Measurements from ENCODE around the gene MT1X.
"Not testable (repeated sequence)": the region's sequence is repeated elsewhere in the genome, so short reads cannot be mapped to it uniquely, and the experiment has no call there.

MT1X gene

GRCh38 chr16:56710181-56710737 is 28.0 kb downstream of the MT1X start:
- DNase-seq (ENCODE audit: low read depth in 2 of 2) = no peak

DNA sequence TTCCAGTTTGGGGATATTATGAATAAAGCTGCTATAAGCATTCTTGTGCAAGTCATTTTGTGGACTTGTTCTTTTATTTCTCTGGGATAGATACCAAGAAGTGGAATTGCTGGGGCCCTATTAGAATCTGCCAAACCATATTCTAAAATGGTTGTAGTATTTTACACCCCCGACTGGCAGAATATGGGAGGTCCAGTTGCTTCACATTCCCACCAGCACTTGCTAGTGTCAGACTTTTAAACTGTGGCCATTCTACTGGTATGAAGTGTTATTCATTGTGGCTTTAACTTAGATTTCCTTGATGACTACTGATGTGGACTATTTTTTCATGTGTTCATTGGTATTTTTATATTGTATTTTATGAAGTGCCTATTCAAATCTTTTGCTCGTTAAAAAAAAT is 29.6 kb downstream of the MT1X start:
- DNase-seq (ENCODE audit: low read depth in 2 of 2) = no peak

DNA sequence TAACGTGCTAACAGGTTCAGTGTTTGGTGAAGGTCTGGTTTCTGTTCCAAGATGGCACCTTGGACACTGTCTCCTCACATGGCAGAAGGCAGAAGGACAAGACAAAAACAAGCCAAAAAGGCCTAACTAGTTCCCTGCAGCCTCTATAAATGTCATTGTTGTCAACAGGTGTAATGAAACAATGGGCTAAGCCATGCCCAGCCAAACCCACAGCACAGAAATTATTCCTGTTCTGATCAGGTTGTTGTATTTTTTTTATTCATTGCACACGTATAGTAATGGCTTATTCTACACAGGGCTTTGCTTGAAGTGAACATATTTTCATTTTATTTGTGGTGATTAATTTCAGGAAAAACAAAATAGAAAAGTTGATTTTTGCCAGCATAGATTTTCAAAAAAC is 31.5 kb downstream of the MT1X start:
- no peak for DNase-seq (ENCODE audit: low read depth in 2 of 2)

- no peak for DNase-seq (ENCODE audit: low read depth in 2 of 2)
These were observed 32.9 kb downstream of the MT1X start for GRCh38 chr16:56715126-56715525.

- no peak for DNase-seq (ENCODE audit: low read depth in 2 of 2)
These were observed 34.5 kb downstream of the MT1X start for GRCh38 chr16:56716761-56717160.

GRCh38 chr16:56717532-56717931 is 35.3 kb downstream of the MT1X start:
- not testable (repeated sequence) for DNase-seq (ENCODE audit: low read depth in 2 of 2)

DNA sequence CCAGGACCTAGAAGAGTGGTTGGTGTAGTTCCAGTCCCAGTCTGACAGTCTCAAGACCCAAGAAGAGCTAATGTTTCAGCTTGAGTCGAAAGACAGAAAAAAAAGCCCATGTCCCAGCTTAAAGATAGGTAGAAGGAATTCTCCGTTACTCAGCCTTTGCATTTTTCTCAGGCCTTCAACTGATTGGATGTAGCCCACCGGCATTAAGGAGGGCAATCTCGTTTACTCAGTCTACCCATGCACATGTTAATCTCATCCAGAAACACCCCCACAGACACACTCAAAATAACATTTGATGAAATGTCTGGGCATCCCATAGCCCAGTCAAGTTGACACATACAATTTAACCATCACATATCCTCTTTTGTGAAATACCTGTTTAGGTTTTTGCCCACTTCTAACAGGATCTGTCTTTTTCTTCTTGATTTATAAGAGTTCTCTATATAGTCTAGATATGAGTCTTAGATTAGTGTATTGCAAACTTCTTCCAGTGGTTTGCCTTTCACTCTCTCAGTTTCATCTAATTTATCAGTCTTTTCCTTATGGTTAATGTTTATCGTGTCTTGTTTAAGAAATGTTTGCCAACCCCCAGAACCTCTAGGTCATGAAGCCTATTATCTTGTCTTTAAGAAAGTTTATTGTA is 40.1 kb downstream of the MT1X start:
- no peak for DNase-seq (ENCODE audit: low read depth in 2 of 2)

DNA sequence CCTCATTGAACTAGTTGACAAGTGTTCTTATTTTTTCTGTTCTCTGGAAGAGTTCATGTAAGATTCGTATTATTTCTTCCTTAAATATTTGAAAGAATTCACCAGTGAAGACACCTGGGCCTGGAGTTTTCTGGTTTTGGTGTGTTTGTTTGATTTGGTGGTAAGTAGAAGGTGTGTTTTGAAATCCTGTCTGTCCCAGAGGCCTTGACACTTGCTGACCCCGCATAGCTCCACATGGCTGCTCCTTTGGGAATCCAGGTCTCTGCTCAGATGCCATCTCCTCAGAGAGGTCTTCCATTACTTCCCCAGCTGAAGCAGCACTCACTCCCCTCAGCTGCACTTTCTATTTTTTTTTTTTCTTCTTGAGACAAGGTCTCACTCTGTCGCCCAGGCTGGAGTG is 41.9 kb downstream of the MT1X start:
- DNase-seq (ENCODE audit: low read depth in 2 of 2) = no peak

DNA sequence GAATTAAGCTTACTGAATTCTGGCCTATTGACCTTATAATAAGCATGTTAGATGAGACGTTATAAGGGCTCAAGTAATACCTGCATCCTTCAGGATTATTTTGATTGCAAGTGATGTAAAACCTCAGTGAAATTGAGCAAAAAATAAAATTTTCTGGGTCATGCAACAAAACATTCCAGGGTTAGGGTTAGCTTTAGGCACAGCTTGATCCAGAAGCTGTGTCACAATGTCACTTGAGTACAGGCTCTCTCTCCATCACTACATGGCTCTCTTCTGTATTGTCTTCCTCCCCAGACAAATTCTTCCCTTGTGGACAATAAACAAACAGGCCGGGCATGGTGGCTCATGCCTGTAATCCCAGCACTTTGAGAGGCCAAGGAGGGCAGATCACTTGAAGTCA is 44.0 kb downstream of the MT1X start:
- no peak for DNase-seq (ENCODE audit: low read depth in 2 of 2)

GRCh38 chr16:56726926-56727325 is 44.7 kb downstream of the MT1X start:
- no peak for DNase-seq (ENCODE audit: low read depth in 2 of 2)

GRCh38 chr16:56728027-56728426 is 45.8 kb downstream of the MT1X start:
- DNase-seq (ENCODE audit: low read depth in 2 of 2) = no peak

- no peak for DNase-seq (ENCODE audit: low read depth in 2 of 2)
These were observed 46.9 kb downstream of the MT1X start for GRCh38 chr16:56728980-56729734.

DNA sequence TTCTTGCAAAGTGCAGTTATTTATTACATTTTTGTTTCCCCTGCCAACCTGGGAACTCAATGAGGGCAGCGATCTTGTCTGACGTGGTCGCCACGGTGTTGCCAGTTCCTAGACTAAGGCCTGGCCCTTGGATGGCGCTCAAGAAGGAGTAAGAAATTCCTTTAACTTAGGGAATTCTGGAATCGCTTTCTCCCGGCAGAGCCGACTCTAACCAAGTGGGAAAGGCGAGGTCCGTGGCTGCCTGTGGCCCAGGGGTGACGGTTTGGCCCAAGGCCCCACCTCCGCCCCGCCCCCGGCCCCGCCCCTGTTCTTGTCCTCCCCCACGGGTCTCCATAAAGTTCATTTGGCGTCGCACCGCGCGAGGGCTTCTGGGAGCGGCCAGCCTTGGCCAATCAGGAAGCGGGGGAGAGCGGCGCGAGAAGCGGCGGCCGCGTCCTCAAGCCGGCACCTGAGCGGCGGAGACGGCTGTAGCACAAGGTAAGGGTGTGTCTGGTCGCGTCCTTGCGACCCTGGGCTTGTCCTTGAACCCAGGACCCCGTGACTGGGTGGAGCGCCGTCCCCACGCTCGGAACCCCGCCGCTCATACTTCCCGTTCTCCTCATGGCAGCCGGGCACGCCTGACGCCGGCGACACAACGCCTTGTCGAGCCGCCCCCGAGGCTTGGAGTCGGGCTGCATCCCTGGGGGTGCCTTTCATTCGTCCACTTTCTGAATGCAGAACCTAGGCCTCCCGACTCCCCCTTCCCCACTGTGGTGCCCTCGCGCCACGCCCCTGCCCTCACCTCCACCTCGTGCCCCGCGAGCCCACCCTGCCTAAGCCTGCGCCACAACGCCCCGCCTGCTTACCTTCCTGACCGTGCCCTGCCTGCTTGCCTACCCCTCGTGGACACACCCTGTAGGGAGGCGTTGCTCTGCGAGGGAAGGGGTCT is 47.7 kb downstream of the MT1X start, which contains the start of gene NUP93:
Gene NUP93, plus strand, starts transcription at position 395 of the 928 bp plus-strand sequence. CDS start 18,119 bp downstream, outside the sequence.
- DNase-seq (ENCODE audit: low read depth in 2 of 2) = peak; percentile 74 to 79

DNA sequence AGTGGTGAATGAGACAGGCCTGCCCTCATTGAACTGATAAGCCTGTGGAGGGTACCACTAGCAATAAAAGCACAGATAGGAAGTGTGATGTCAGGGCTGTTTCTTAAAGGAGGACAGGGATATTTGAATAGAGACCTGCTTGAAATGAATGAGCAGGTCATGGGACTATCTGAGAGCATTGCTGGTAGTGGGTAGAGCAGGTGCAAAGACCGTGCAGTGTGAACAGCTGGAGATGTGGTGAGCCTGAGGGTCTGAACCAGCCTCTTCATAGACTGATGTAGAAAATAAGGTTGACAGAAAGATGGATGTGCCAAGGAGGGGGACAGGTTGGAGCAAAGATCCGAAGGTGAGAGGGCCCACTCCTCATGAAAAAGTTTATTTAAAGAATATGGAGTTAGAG is 50.1 kb downstream of the MT1X start:
- no peak for DNase-seq (ENCODE audit: low read depth in 2 of 2)

DNA sequence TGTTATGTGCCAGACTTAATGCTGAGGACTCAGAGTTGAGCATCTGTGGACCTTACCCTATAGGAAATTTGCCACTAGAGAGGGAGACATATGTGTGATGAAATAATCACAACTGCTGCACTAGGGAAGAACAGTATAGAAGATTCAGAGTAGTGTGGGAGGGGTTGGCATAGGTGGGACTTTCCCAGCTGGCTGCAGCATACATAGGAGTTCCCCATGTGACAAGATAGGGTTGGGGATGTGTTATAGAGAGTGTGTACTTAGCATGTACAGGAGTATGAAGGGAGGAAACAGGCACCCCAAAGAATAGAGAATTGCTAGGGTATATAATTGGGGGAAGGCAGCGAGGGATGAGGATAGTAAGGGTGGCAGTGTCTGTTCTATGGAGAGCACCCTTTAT is 50.6 kb downstream of the MT1X start:
- DNase-seq (ENCODE audit: low read depth in 2 of 2) = no peak

Data from stimulated activated CD4-positive, alpha-beta T cell treated with anti-CD3 and anti-CD28 coated beads, Interleukin-1b, Interleukin-23, amount 100 ng/mL, for 4 hours (primary cell).